ENCODE results near the gene IRAK2. TPM values are rescaled to one million over a fixed set of nuclear protein-coding genes. Genes with fewer than 3 reads are reported as not detected.

Gene IRAK2
- total RNA-seq, 1 experiment from 2014 or later, result 0.61 TPM

- Histone ChIP-seq H4K20me1 (ENCODE audit: control insufficient read depth, insufficient read depth, insufficient read length) (no peaks in the 10 kb centered on the region), H2BK12ac (ENCODE audit: insufficient read length, low read depth, low read length) (no peak overlapping the region), H3K56ac (ENCODE audit: insufficient read length, low read depth, low read length) (no peak overlapping the region), H3K4me1 (ENCODE audit: insufficient read depth, low read length) (no peaks in the 10 kb centered on the region), H3K4me2 (ENCODE audit: insufficient read depth, insufficient read length, low read length) (no peak overlapping the region), H4K91ac (ENCODE audit: insufficient read length, low read depth, low read length) (no peak overlapping the region), H3K9me3 (ENCODE audit: control insufficient read depth, low read depth, low read length) (no peaks in the 10 kb centered on the region), H3K79me1 (ENCODE audit: insufficient read depth, low read depth, low read length, poor library complexity, severe bottlenecking) (no peaks in the 10 kb centered on the region), H3T11ph (ENCODE audit: low read length) (no peak overlapping the region), H3K27ac (ENCODE audit: insufficient read length, low read depth, low read length) (no peak overlapping the region), H3K18ac (ENCODE audit: insufficient read length, low read depth, low read length) (no peak overlapping the region), H2AFZ (ENCODE audit: low read length) (no peak overlapping the region), H4K5ac (ENCODE audit: insufficient read length, low read depth, low read length) (no peak overlapping the region), H3K23ac (ENCODE audit: insufficient read length, low read depth, low read length) (no peak overlapping the region), H2BK5ac (ENCODE audit: insufficient read length, low read length) (no peak overlapping the region), H2BK120ac (ENCODE audit: low read depth, low read length, poor library complexity, severe bottlenecking) (no peak overlapping the region), H3K27me3 (ENCODE audit: insufficient read depth, low read length) (no peaks in the 10 kb centered on the region), H3K9ac (ENCODE audit: extremely low read depth, insufficient read length, low read length) (no peak overlapping the region), H4K8ac (replicated peaks; ENCODE audit: insufficient read length, low read depth, low read length) (no peak overlapping the region), H2AK5ac (ENCODE audit: insufficient read length, low read length) (no peak overlapping the region), H2BK15ac (ENCODE audit: low read depth, low read length) (no peak overlapping the region), H3K23me2 (ENCODE audit: insufficient read length, low read depth, low read length, poor library complexity, severe bottlenecking) (no peaks in the 10 kb centered on the region), H3K14ac (ENCODE audit: insufficient read depth, low read length) (no peak overlapping the region), H3K79me2 (ENCODE audit: insufficient read depth, low read length) (no peaks in the 10 kb centered on the region), H2BK20ac (ENCODE audit: low read depth, low read length, poor library complexity, severe bottlenecking) (no peak overlapping the region), H3K4ac (ENCODE audit: low read depth, low read length) (no peak overlapping the region)
- Mint-ChIP-seq H3K27me3 (ENCODE audit: low read depth) (peaks cover 2% of the 10 kb centered on the region), H3K4me1 (peaks cover 14 to 27% of the 10 kb centered on the region in 2 experiments), H3K27ac (peak overlapping the region in 2 of 3 experiments; percentile 77 to 87; a peak in 1 of 7 replicates), H3K4me3 (no peak overlapping the region), H3K9me3 (peaks cover 1 to 7% of the 10 kb centered on the region in 2 experiments; a peak in 2 of 5 replicates), H3K36me3 (ENCODE audit: insufficient read depth in 1 of 3, low read depth in 3 of 3) (peaks cover 0 to 24% (median 2%) of the 10 kb centered on the region in 3 experiments; a peak in 5 of 7 replicates)
- no CpG with 5 or more reads among the region's 6 CpGs for WGBS (ENCODE audit: extremely low coverage, insufficient read length, low lambda C conversion rate)
- DNase-seq, result no peak
- no peak for TF ChIP-seq CTCF (conservative IDR thresholded peaks at IDR 0.05)
Observed at GRCh38 chr3:10235551-10235950, 70.8 kb downstream of the IRAK2 start.

All from H9 (cell line).